Measurements from ENCODE around the gene DNAJB1. TPM values are rescaled to one million over a fixed set of nuclear protein-coding genes. Genes with fewer than 3 reads are reported as not detected.
A peak's percentile ranks its signal among the peaks of the same experiment; 100 is the strongest.
"Not testable (repeated sequence)": the region's sequence is repeated elsewhere in the genome, so short reads cannot be mapped to it uniquely, and the experiment has no call there.

DNAJB1 gene
- total RNA-seq, 8 experiments from 2014 or later, result 36.7 to 113 (median 72.8) TPM

GRCh38 chr19:14560776-14561108 lies 42.5 kb upstream of the DNAJB1 start:
- H3K4me3 ChIP-seq, result no peak overlapping the region
- no peak overlapping the region for H3K27ac ChIP-seq
- in situ Hi-C loops (cut with MboI; ENCODE audit: low pct_unique_long_range_greater_than_20kb in 2 of 9, low sequenced_read_pairs in 9 of 9, unreplicated experiment in 9 of 9), result no loop called here
- H3K4me1 ChIP-seq (replicated peaks in 1 of 2), result peaks cover 29 to 33% of the 10 kb centered on the region in 2 donors
- 96% methylated on average over 5 of the region's 6 CpGs; no CpG with 5 or more reads in 9 of the 10 experiments for WGBS, 10 experiments
- no peak for ATAC-seq (replicated peaks in 6 of 8)

GRCh38 chr19:14559916-14560775 lies 41.9 kb upstream of the DNAJB1 start:
- H3K4me1 ChIP-seq (replicated peaks in 1 of 2), result peaks cover 29 to 33% of the 10 kb centered on the region in 2 donors
- no peak overlapping the region for H3K4me3 ChIP-seq
- H3K27ac ChIP-seq, result no peak overlapping the region
- no peak for ATAC-seq (replicated peaks in 6 of 8)
- in situ Hi-C loops (cut with MboI; ENCODE audit: low pct_unique_long_range_greater_than_20kb in 2 of 9, low sequenced_read_pairs in 9 of 9, unreplicated experiment in 9 of 9), result no loop called here
- 50 to 100% (median 78%) methylated on average over 1 to 7 of the region's 28 CpGs; no CpG with 5 or more reads in 4 of the 10 experiments for WGBS, 10 experiments

- H3K4me3 ChIP-seq, result no peak overlapping the region
- peak in 5 of 8 experiments; percentile 16 to 50 (median 41) for ATAC-seq (replicated peaks in 6 of 8)
- peak overlapping the region in 1 of 2 donors; percentile 38 for H3K27ac ChIP-seq
- 68 to 100% (median 90%) methylated on average over 3 to 6 of the region's 23 CpGs; no CpG with 5 or more reads in 7 of the 10 experiments for WGBS, 10 experiments
- H3K4me1 ChIP-seq (replicated peaks in 1 of 2), result peaks cover 28 to 29% of the 10 kb centered on the region in 2 donors
- in situ Hi-C loops (cut with MboI; ENCODE audit: low pct_unique_long_range_greater_than_20kb in 2 of 9, low sequenced_read_pairs in 9 of 9, unreplicated experiment in 9 of 9), result no loop called here
Observed at GRCh38 chr19:14558370-14559066, 40.3 kb upstream of the DNAJB1 start.

GRCh38 chr19:14556662-14557188 lies 38.5 kb upstream of the DNAJB1 start:
- peaks cover 24 to 29% of the 10 kb centered on the region in 2 donors for H3K4me1 ChIP-seq (replicated peaks in 1 of 2)
- in situ Hi-C loops (cut with MboI; ENCODE audit: low pct_unique_long_range_greater_than_20kb in 2 of 9, low sequenced_read_pairs in 9 of 9, unreplicated experiment in 9 of 9), result no loop called here
- ATAC-seq (replicated peaks in 6 of 8), result peak; percentile 56 to 96 (median 72)
- WGBS, 10 experiments, result 0 to 100% (median 53%) methylated on average over 1 to 7 of the region's 18 CpGs; no CpG with 5 or more reads in 2 of the 10 experiments
- H3K4me3 ChIP-seq, result no peak overlapping the region
- peak overlapping the region in 1 of 2 donors; percentile 32 for H3K27ac ChIP-seq

- Histone ChIP-seq H3K4me1 (replicated peaks in 1 of 2) (peaks cover 24 to 28% of the 10 kb centered on the region in 2 donors), H3K4me3 (no peak overlapping the region), H3K27ac (no peak overlapping the region)
- 17 to 96% (median 80%) methylated on average over 1 to 6 of the region's 12 CpGs; no CpG with 5 or more reads in 1 of the 10 experiments for WGBS, 10 experiments
- in situ Hi-C loops (cut with MboI; ENCODE audit: low pct_unique_long_range_greater_than_20kb in 2 of 9, low sequenced_read_pairs in 9 of 9, unreplicated experiment in 9 of 9), result no loop called here
- peak in 3 of 8 experiments; percentile 3 to 33 (median 7) for ATAC-seq (replicated peaks in 6 of 8)
Observed at GRCh38 chr19:14555918-14556661, 37.9 kb upstream of the DNAJB1 start.

- Histone ChIP-seq H3K27ac (no peak overlapping the region), H3K4me1 (replicated peaks in 1 of 2) (peaks cover 17 to 20% of the 10 kb centered on the region in 2 donors), H3K4me3 (no peak overlapping the region)
- 37 to 100% (median 53%) methylated on average over 1 to 2 of the region's 6 CpGs; no CpG with 5 or more reads in 6 of the 10 experiments for WGBS, 10 experiments
- in situ Hi-C loops (cut with MboI; ENCODE audit: low pct_unique_long_range_greater_than_20kb in 2 of 9, low sequenced_read_pairs in 9 of 9, unreplicated experiment in 9 of 9), result no loop called here
- peak in 1 of 8 experiments; percentile 9 for ATAC-seq (replicated peaks in 6 of 8)
Observed at GRCh38 chr19:14554382-14554812, 36.2 kb upstream of the DNAJB1 start.

- H3K4me1 ChIP-seq (replicated peaks in 1 of 2), result peaks cover 13 to 14% of the 10 kb centered on the region in 2 donors
- no peak overlapping the region for H3K27ac ChIP-seq
- no peak for ATAC-seq (replicated peaks in 6 of 8)
- WGBS, 10 experiments, result 75 to 83% (median 79%) methylated on average over 1 to 7 of the region's 9 CpGs; no CpG with 5 or more reads in 7 of the 10 experiments
- no peak overlapping the region for H3K4me3 ChIP-seq
- in situ Hi-C loops (cut with MboI; ENCODE audit: low pct_unique_long_range_greater_than_20kb in 2 of 9, low sequenced_read_pairs in 9 of 9, unreplicated experiment in 9 of 9), result no loop called here
Observed at GRCh38 chr19:14553939-14554243, 35.7 kb upstream of the DNAJB1 start.

- WGBS, 10 experiments, result 40 to 96% (median 94%) methylated on average over 1 to 11 of the region's 35 CpGs; no CpG with 5 or more reads in 6 of the 10 experiments
- no peak overlapping the region for H3K27ac ChIP-seq
- ATAC-seq (replicated peaks in 6 of 8), result no peak
- H3K4me3 ChIP-seq, result no peak overlapping the region
- in situ Hi-C loops (cut with MboI; ENCODE audit: low pct_unique_long_range_greater_than_20kb in 2 of 9, low sequenced_read_pairs in 9 of 9, unreplicated experiment in 9 of 9), result no loop called here
- peaks cover 8 to 9% of the 10 kb centered on the region in 2 donors for H3K4me1 ChIP-seq (replicated peaks in 1 of 2)
Observed at GRCh38 chr19:14553042-14553938, 35.1 kb upstream of the DNAJB1 start.

- H3K27ac ChIP-seq; in situ Hi-C loops (cut with MboI; ENCODE audit: low pct_unique_long_range_greater_than_20kb in 2 of 9, low sequenced_read_pairs in 9 of 9, unreplicated experiment in 9 of 9); H3K4me3 ChIP-seq; H3K4me1 ChIP-seq (replicated peaks in 1 of 2); ATAC-seq (replicated peaks in 6 of 8): not testable (repeated sequence)
- WGBS, 10 experiments, result 47 to 100% (median 89%) methylated on average over 1 to 7 of the region's 8 CpGs
Observed at GRCh38 chr19:14552006-14552360, 33.8 kb upstream of the DNAJB1 start.

GRCh38 chr19:14551134-14552005 lies 33.2 kb upstream of the DNAJB1 start:
- peak; percentile 90 to 97 (median 93) for ATAC-seq (replicated peaks in 6 of 8)
- WGBS, 10 experiments, result 37 to 92% (median 84%) methylated on average over 2 to 7 of the region's 12 CpGs; no CpG with 5 or more reads in 4 of the 10 experiments
- H3K27ac ChIP-seq, result peak overlapping the region in 1 of 2 donors; percentile 21
- H3K4me3 ChIP-seq; H3K4me1 ChIP-seq (replicated peaks in 1 of 2); in situ Hi-C loops (cut with MboI; ENCODE audit: low pct_unique_long_range_greater_than_20kb in 2 of 9, low sequenced_read_pairs in 9 of 9, unreplicated experiment in 9 of 9): not testable (repeated sequence)

GRCh38 chr19:14550201-14550754 lies 32.1 kb upstream of the DNAJB1 start:
- in situ Hi-C loops (cut with MboI; ENCODE audit: low pct_unique_long_range_greater_than_20kb in 2 of 9, low sequenced_read_pairs in 9 of 9, unreplicated experiment in 9 of 9), result no loop called here
- Histone ChIP-seq H3K4me1 (replicated peaks in 1 of 2) (peaks cover 6 to 9% of the 10 kb centered on the region in 2 donors), H3K27ac (no peak overlapping the region), H3K4me3 (no peak overlapping the region)
- WGBS, 10 experiments, result 60 to 93% (median 69%) methylated on average over 1 to 7 of the region's 15 CpGs; no CpG with 5 or more reads in 5 of the 10 experiments
- no peak for ATAC-seq (replicated peaks in 6 of 8)

All from motor neuron (in vitro differentiated cells).